ENCODE measurements around the gene DMGDH. TPM values are rescaled to one million over a fixed set of nuclear protein-coding genes. Genes with fewer than 3 reads are reported as not detected.

Gene DMGDH
- total and polyA plus RNA-seq, 2 of the 4 experiments (the other 2 are of a cell fraction): 0.18 TPM; not detected in 1

GRCh38 chr5:78974601-78975000, 94.9 kb downstream of the DMGDH start:
- H3K9ac ChIP-seq (ENCODE audit: low read depth, low read length): no peak overlapping the region
- H4K20me1 ChIP-seq (ENCODE audit: insufficient read depth, low read length): no peaks in the 10 kb centered on the region
- POLR2A ChIA-PET (ENCODE audit: unreplicated experiment): no interaction called here
- H3K4me3 ChIP-seq (ENCODE audit: insufficient read depth, low read depth, low read length): no peak overlapping the region
- H2AFZ ChIP-seq (replicated peaks; ENCODE audit: low read length, poor library complexity): peak overlapping the region; percentile 29
- peak overlapping the region; percentile 77 for H3K4ac ChIP-seq (ENCODE audit: low read depth, low read length)
- no peaks in the 10 kb centered on the region for H3K36me3 ChIP-seq (ENCODE audit: control insufficient read depth, insufficient read depth, low read length)
- H4K8ac ChIP-seq (ENCODE audit: low read depth in 2 of 2, low read length in 2 of 2): peak overlapping the region in 1 of 2 experiments; percentile 70; a peak in 2 of 4 replicates
- no peak overlapping the region for H3K27ac ChIP-seq (ENCODE audit: insufficient read depth, low read length)
- peak overlapping the region; percentile 52; the same call in 1 of the 2 replicates for H2AK5ac ChIP-seq (ENCODE audit: low read depth, low read length)
- intact Hi-C loops (cut with micrococcal nuclease) (no loop called here), in situ Hi-C loops (cut with MboI; ENCODE audit: low sequenced_read_pairs) (loop anchor here (25.0 kb wide), 1 partner anchor 662 kb away; no protein-coding TSS in a partner anchor), dilution Hi-C loops (cut with HindIII; ENCODE audit: low sequenced_read_pairs, unreplicated experiment) (no loop called here)
- peaks cover 23 to 30% of the 10 kb centered on the region in 2 experiments; a peak in 3 of 4 replicates for H3K79me1 ChIP-seq (ENCODE audit: low read depth in 1 of 2, low read length in 2 of 2)
- CTCF ChIA-PET: interaction anchor here (1.3 kb wide), 1 partner anchor 50 kb away, joined by 4 read pairs; no protein-coding TSS in a partner anchor
- H2BK15ac ChIP-seq (ENCODE audit: low read depth, low read length): peak overlapping the region; percentile 21; the same call in 1 of the 3 replicates
- no peak overlapping the region for H3K4me2 ChIP-seq (ENCODE audit: low read depth, low read length)
- WGBS, 2 experiments (ENCODE audit: extremely low coverage in 2 of 2, insufficient read length in 1 of 2): no CpG with 5 or more reads among the region's 2 CpGs
- ATAC-seq (ENCODE audit: low read depth) (no peak), DNase-seq (no peak)
- H3K9me3 ChIP-seq (ENCODE audit: control insufficient read depth, insufficient read depth, low read length): no peaks in the 10 kb centered on the region
- H2BK20ac ChIP-seq (ENCODE audit: low read depth, low read length): peak overlapping the region; percentile 32; the same call in 1 of the 2 replicates
- H3K27me3 ChIP-seq (ENCODE audit: control insufficient read depth, insufficient read depth, low read length): no peaks in the 10 kb centered on the region
- H3K56ac ChIP-seq (ENCODE audit: extremely low read depth, insufficient read depth, low read length): no peak overlapping the region
- H4K91ac ChIP-seq (ENCODE audit: insufficient read depth, low read depth, low read length): peak overlapping the region; percentile 63; the same call in 1 of the 2 replicates
- peaks cover 25% of the 10 kb centered on the region for H3K4me1 ChIP-seq (ENCODE audit: control insufficient read depth, insufficient read depth, low read length)
- H2AK9ac ChIP-seq (replicated peaks; ENCODE audit: low read depth, low read length, poor library complexity): peak overlapping the region; percentile 37
- peak overlapping the region; percentile 73 for H2BK120ac ChIP-seq (ENCODE audit: low read depth, low read length)
- 0 out of 2 replicates have a peak overlapping the region, but pooled peaks have one; percentile 66 for H3K23ac ChIP-seq (ENCODE audit: low read depth, low read length)
- peak overlapping the region; percentile 50 for H3K18ac ChIP-seq (ENCODE audit: low read depth, low read length)
- H2BK5ac ChIP-seq (ENCODE audit: low read depth, low read length, poor library complexity, severe bottlenecking): no peak overlapping the region
- BruUV-seq (replicated peaks): no TSS peak
- TF ChIP-seq POLR2A (IDR thresholded peaks at IDR 0.05; ENCODE audit: low read depth, low read length) (no peak), ELK1 (IDR thresholded peaks at IDR 0.05; ENCODE audit: borderline replicate concordance, low read depth, low read length) (no peak), NFE2L2 (IDR thresholded peaks at IDR 0.05; ENCODE audit: low read depth, low read length) (no peak), CTCF (conservative IDR thresholded peaks at IDR 0.05; ENCODE audit: low read depth, low read length) (no peak), BHLHE40 (IDR thresholded peaks at IDR 0.05; ENCODE audit: low read depth, low read length) (no peak), SMC3 (IDR thresholded peaks at IDR 0.05; ENCODE audit: low read depth, low read length) (no peak), CHD1 (IDR thresholded peaks at IDR 0.05; ENCODE audit: low read depth, low read length) (no peak), MAFK (IDR thresholded peaks at IDR 0.05; ENCODE audit: low read depth, low read length) (no peak), MXI1 (IDR thresholded peaks at IDR 0.05; ENCODE audit: borderline replicate concordance, low read depth, low read length) (no peak)
- H3K9me1 ChIP-seq (ENCODE audit: insufficient read depth, low read length): peaks cover 14% of the 10 kb centered on the region; the same call in 1 of the 2 replicates
- H3K14ac ChIP-seq (replicated peaks; ENCODE audit: low read depth, low read length): peak overlapping the region; percentile 50; the same call in 1 of the 2 replicates
- peak overlapping the region; percentile 32 for H4K5ac ChIP-seq (ENCODE audit: low read depth, low read length)
